ENCODE data around the gene COL27A1.

Gene COL27A1

DNA sequence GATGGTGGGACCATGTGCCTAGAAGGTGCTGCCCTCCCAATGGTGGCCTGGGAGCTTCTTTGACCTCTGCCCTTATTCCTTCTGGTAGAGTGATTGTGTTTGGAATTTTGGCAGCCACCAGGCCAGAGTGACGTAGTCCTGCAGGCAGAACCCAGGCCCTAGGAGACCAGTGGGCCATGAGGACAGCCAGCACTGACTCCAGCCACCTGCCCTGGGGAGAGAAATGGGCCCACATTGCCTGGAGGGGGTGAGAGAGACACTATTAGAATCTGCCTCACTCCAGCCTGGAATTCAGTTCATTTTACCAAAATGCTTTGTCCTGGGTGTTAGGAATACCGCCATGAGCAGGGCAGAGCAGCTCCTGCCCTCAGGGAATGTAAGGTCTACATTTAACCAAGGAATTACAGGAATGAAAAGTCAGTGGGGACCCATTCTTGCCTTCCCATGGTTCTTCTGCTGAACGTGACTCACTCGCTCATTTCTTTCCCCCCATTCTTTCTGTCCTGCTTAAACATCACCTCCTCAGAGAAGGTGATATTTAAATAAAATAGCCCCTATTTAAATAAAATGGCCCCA lies 5.5 kb upstream of the COL27A1 start:
- DNase-seq, result no peak

DNA sequence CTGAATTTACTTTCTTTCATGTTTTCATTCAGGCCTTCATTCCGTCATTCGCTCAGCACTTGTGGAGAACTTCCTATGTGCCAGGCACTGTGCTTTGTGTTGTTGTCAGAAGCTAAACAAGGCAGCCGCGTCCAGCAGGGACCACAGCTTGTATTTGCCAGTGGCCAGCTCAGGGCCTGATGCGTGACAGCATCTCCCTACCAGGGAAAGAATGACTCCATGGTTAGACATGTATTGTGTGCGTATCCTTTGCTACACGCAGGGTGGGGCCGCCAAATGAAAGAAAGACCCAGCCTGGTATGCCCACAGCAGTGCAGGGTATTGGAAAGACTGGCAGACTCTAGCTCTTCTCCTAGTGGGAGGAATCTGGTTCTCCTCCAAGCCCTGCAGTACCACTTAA lies 4.7 kb upstream of the COL27A1 start:
- DNase-seq, result no peak

DNA sequence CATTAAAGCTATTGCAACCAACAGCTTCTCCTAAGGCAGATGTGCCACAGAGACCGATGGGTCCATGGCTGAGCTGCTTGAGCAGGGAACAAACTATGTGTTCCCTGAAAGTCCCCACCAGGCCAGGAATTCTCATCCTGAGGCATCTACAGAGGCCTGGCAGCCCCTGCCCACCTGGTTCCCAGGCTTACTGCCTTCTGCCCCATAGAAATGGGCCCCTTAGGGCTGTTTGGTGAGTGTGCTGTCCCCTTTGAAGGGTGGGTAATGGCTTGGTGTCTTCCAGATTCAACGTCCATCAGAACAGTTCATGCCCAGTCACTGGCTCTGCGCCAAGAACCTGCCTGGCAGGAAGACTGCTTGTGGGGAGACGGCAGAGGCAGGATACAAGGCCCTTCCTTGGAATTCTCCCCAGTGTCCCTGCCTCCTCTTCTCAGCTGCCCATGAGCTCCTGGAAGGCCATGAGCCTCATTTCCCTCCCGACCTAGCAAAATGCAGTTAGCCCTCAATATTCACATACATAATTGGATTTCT lies 3.8 kb upstream of the COL27A1 start:
- DNase-seq, result no peak

DNA sequence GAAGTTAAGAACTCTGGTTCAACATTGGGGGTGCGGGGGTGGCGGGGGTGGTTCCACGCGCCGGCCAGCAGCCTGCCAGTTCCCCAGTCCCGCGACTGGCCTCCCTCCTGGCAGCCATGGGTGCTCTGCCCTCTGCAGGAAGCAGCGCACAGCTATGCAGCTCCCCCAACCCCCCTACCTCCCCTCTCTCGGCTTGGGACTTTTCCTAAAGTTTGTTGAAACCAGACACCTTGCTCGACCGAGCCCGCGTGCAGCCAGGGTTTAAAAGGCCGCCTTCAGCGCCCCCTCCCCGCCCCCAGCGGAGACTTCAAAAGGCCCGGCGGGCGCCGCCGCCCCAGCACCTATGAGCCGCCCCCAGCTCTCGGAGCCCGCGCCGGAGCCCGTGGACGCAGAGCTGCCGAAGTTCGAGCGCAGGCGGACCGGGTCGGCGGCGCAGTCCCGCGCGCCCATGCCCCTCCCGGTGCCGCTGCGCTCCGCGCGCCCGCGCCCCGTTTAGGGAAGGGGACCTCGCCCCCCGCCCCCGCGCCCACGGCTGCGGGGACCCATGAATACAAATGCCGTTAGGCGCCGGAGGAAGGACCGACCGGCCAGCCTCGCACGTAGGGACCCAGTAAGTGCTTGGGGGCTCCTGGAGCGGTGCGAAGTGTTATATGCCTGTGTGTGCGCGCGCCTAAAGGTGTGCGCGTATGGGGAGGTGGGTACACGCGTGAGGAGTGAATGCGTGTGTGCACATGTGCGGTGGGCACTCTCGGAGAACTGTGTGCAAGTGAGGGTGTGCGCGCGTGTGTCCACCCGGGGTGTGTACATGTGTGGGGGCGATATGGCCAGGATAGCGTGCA lies 1.4 kb upstream of the COL27A1 start:
- no peak for DNase-seq

DNA sequence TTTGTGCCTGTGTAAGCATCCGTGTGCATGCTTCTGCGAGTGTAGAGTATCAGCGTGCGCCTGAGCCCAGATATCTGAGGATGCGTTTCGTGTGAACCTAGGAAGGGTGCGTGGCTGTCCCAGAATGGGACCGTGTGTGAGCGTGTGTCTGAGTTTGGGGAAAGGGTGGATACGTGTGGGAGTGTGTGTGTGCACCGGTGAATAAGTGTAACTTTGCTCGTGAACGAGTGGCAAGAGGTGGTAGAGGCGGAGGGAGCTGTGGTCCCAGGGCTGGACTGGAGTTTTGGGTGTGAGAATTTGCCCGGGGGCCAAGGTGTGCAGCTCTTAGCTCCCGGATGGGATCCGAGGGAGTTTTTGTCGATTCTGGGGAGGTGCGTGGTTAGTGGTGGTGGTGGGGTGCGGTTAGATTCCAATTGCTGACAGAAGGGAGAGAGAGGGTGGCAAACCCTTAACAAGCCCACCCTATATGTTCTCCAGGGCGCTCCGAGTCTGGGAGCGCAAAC lies 686 bp upstream of the COL27A1 start:
- DNase-seq, result no peak

DNA sequence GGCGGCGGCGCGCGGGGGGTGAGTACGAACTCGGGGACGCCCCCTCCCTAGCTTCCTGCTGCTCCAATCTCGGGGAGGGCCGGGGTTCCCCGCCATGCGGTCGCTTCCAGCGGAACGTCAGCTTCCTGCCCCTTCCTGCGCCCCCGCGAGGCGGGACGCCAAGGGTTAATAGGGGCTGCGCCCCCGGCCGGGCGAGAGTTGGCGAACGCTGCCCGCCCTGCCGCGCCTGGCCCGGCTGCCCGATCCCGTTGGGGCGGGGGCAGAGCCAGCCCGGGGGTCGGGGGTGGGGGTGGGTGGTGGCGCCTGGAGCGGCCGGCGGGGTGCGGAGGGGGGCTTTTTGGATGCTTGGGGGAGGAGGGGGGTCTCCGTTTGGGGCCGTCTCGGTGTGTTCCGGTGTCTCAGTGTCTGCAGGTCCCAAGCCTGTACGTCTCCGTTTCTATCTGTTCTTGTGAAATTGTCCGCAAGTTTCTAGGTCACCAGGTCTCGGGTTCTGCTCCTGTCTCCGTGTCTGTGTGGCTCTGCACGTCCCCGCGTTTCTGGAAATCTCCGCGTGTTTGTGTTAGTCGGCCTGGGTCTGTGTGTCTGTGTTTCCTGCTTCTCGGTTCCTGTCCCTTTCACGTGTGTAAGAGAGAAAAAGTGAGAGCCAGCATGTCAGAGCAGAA lies 789 bp downstream of the COL27A1 start:
- no peak for DNase-seq

DNA sequence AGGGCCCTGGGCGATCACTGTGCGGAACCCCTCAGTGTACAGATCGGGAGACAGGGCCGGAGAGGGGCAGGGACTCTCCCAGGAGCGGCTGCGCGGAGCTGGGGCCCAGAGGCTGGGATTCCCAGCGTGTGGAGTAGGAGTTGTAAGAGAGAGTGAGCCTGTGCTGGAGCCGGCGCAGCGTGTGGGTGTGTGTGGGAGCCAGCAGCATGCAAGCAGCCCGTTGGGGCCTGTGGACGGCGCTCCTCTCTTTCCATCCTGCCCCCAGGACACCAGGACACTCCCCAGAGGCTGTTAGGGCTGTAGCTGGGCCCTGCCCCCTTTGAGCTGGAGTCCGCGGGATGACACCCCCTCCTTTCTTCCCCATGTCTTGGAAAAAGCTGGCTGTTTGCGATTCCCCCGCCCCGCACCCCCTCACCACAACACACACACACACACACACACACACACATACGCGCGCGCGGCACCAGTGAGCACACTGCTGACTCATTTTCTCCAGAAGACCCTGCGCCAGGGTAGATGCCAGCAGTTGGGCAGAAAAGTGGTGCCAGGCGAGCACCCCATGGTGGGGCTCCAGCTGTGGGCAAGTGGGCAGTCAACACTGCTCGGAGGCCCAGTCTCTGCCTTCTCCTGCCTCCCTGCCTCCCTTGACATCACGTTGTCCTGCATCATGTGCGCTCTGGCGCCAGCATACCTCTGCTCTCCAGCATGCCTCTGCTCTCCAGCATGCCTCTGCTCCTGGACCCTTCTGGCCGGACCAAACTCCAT lies 1.5 kb downstream of the COL27A1 start:
- no peak for DNase-seq

DNA sequence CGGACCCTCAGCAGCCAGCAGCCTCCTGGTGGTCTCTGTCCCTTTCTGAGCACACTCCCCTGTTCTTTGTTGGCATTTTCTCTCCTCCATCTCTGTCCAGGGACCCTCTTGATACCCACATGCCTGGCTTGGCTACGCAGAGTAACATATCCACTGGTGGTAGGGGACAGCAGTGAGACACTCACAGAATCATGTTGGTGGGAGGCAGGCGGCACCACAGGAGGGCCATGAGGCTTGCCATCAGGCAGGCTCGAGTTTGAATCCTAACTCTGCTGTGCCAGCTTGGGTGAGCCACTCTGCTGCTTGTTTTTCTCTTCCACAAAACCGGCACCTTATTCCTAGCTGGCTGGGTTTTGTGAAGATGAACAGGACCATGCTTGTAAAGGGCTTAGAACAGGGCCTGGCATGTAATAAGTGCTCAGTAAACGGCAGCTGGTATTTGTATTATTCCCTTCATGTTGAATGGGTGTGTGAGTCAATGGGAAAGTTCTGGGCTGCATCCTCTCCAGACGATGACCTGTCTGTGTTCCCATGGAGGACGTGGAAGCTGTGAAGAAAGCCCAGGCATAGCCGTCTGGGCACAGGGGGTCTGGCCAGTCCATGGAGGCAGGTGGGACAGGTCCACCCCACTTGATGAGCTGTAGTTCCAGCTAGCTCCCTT lies 2.3 kb downstream of the COL27A1 start:
- no peak for DNase-seq

DNA sequence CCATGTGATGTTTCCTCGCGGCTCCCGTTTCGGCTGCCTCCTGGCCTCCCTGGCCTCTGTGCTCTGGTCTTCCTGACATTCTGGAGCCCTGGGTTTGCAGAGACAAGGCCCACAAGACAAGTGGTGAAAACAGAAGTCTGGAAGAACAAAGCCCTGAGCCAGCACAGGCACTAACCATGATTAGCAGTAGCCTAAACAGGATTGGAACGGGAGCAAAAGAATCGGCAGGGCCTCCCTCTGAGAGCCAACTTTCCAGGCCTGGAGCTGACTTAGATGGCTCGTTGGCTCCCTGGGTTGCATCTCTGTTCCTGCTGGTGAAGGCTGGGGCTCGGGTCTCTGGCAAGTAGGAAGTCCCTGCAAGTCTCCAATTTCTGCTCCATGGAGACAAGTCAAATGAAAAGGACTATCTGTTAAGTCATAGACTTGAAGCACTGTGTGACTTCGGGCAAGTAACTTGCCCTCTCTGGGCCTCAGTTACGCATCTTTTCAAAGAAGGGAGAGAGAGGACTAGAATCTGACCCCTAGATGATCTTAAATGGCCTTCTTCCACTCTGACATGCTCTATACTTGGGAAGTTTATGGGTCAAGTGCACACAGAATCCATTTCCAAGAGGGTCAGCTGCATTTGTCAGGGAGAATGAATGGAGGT lies 3.3 kb downstream of the COL27A1 start:
- DNase-seq, result no peak

DNA sequence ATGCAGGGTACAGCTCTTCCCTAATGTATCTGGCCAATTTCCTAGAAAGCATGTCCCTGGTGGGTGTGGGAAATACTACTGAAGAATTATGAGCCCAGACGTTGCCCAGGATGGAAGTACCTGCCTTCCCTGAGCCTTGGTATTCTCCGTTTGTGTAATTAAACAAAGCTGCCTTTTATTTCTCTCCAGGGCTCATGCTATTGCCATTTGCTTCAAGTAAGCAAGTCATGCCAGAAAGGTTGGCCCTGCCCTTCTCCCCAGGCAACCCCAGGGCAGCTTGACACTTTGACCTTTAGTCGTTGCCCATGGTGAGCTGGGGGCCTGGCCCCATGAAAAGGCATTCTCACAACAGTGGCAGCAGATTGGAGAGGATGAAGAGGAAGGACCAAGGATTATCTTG lies 4.4 kb downstream of the COL27A1 start:
- no peak for DNase-seq

DNA sequence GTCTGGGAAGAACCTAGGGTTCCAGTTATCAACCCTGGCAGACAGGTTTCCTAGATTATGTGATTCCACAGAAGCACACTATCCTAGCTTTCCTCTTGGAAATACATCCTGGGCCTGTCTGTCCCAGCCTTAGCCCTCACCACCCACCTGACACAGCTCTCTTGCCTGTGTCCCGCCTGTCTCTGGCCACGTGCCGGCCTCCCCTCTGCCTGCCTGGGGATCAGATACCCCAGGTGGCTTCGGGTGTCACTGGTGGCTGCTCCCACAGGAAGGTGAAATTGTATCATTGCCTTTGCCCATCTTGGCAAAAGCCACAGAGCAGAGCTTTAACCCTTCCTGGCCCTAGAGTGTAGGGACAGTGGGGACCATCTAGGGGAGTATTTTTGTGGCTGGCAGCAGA lies 6.2 kb downstream of the COL27A1 start:
- no peak for DNase-seq

DNA sequence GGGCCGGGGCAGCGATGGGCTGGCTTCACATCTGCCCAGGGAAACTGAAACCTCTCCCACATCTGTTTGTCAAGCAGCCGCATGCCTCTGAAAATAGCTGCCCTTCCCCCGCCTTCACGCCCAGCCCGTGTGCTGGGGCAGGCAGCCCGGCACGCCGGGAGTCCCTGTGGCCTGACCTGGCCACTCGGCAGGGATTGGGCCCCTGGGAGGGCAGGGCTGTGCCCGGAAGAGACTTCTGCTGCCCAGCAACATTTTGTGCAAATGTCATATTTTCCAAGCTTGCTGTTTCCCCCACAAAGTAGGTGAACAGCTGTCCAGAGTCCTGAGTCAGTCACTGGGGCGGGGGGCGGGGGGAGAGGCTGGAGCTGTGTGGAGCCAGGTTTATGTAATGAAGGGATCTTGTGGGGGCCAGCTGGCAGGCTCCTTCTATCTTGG lies 8.2 kb downstream of the COL27A1 start:
- DNase-seq, result no peak

DNA sequence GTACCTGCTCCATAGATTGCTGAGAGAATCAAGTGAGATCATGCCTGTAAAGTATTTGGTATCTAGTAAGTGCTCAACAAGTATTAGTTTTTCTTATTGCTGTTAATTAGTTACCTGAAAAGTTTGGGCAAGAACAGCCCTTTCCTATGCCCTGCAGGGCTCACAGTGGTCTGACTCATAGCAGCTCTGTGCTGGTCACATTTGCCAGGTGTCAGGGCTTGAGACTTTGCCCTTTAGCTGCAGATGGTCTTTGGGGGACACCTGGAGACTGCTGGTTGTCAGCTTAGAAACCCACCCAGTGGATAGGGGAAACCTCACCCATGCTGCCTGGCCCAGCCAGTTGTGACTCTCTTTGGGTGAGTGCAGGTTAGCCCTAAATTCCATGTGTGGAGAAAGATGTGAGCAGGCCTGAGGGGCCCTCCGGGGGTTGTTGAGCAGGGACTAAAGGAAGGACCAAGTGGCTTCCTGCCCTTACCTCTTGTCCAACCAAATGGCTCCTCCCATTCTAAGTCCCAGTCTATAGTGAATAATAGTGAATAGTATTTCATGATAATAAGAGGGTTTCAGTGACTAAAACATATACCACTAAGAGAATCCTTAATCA lies 9.0 kb downstream of the COL27A1 start:
- no peak for DNase-seq

DNA sequence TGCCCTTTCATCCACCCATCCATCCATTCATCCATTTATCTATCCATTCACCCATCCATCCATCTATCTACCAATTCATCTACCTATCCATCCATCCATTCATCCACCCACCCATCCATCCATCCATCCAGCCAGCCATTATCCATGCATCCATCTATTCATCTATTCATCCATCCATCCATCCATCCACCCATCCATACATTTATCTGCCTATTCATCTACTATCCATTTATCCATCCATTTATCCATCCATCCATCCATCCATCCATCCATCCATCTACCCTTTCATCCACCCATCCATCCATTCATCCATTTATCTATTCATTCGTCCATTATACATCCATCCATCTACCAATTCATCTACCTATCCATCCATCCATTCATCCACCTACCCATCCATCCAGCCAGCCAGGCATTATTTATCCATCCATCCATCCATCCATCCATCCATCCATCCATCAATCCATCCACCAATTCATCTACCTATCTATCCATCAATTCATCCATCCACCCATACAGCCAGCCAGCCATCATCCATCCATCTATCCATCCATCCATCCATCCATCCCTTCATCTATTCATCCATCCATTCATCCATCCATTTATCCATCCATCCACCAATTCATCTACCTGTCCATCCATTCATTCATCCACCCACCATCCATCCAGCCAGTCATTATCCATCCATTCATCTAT lies 10.2 kb downstream of the COL27A1 start:
- no peak for DNase-seq

DNA sequence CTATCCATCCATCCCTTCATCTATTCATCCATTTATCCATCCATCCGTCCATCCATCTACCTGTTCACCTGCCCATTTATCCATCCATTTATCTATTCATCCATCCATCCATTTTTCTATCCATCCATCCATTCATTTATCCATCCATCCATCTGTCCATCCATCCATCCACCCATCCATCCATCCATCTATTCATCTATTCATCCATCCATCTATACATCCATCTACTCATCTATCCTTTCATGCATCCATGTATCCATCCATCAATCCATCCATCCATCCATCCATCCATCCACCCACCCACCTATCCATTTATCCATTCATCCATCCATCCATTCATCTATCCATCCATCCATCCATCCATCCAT lies 10.8 kb downstream of the COL27A1 start:
- no peak for DNase-seq

DNA sequence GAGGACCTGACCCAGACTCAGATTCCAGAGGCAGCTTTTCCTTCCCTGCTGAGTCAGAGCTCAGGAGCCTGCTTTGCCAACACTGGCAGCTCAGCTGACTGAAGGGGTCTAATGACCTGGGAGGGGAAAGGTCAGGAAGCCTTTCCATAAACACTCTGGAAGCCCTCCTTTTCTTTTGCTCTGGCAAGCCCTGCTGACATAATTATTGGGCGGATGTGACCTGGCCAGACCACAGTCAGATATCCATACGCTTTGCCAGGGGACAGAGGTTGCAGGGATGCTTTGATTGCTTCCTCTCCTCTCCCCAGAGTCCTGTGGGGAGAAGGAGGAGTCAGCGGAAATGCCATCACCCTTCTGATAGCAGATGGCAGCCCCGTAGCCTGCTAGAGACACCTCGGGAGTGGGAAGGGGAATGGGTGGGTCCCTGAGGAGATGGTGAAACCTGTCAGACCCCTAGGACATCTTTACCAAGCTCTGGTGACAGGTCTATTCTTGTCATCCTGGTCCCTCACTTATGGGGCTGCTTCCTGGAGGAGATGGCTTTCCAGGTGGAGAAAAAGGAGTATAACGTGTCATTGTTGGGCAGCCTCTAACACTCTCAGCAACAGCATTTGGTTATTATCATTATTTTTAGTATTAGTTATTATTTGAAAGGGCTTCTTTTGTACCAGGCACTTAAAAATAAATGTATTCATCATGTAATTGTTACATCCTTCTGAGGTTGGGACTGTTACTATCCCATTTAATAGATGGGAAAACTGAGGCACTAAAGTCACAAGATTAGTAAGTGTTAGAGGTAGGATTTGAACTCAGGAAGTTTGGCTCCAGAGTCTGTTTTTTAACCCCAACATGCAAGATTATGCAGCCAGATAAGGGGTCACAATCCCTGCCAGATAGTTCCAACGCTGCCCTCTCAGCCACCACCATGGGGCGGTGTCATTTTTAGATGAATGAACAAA lies 11.6 kb downstream of the COL27A1 start:
- no peak for DNase-seq

DNA sequence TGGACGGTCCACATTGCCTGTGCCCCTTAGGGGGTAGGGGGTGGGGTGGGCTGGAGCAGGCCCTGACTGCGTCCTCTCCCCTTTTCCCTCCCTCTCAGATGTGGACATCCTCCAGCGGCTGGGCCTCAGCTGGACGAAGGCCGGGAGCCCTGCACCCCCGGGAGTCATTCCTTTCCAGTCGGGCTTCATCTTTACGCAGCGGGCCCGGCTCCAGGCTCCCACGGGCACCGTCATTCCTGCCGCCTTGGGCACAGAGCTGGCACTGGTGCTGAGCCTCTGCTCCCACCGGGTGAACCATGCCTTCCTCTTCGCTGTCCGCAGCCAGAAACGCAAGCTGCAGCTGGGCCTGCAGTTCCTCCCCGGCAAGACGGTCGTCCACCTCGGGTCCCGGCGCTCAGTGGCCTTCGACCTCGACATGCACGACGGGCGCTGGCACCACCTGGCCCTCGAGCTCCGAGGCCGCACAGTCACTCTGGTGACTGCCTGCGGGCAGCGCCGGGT lies 12.3 kb downstream of the COL27A1 start:
- DNase-seq, result no peak

DNA sequence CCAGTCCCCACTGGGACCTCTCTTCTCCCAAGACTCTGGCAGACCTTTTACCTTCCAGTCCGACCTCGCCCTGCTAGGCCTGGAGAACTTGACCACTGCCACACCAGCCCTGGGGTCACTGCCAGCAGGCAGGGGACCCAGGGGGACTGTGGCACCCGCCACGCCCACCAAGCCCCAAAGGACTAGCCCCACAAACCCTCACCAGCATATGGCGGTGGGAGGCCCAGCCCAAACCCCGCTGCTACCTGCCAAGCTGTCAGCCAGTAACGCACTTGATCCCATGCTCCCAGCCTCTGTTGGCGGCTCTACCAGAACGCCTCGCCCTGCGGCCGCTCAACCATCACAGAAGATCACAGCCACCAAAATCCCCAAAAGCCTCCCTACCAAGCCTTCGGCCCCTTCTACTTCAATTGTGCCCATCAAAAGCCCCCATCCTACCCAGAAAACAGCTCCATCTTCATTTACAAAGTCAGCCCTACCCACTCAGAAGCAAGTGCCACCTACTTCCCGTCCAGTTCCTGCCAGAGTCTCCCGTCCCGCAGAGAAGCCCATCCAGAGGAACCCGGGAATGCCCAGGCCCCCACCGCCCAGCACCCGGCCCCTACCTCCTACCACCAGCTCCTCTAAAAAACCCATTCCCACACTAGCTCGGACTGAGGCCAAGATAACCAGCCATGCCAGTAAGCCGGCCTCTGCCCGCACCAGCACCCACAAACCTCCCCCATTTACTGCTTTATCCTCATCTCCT lies 13.1 kb downstream of the COL27A1 start:
- DNase-seq, result no peak

Data from bone marrow (tissue), 2 donors.